Measurements from ENCODE around the gene NKD1. TPM values are rescaled to one million over a fixed set of nuclear protein-coding genes. Genes with fewer than 3 reads are reported as not detected.

NKD1 gene
- total and polyA plus RNA-seq, 2 of the 8 experiments (the other 6 are each of a cell fraction or from before 2014, with no cell fraction given): 0.70 to 4.5 TPM

GRCh38 chr16:50697881-50698767 is 149.9 kb downstream of the NKD1 start (continued):
- TF ChIP-seq NANOG (IDR thresholded peaks at IDR 0.05; ENCODE audit: insufficient read depth, low read depth, low read length, poor library complexity, severe bottlenecking) (no peak), MAFK (IDR thresholded peaks at IDR 0.05; ENCODE audit: low read depth, low read length) (no peak), PHF8 (conservative IDR thresholded peaks at IDR 0.05; ENCODE audit: low read depth, low read length) (no peak), CREB1 (IDR thresholded peaks at IDR 0.05) (no peak), MAX (IDR thresholded peaks at IDR 0.05) (no peak), CHD7 (IDR thresholded peaks at IDR 0.05; ENCODE audit: insufficient replicate concordance, low read length) (no peak)

All from H1 (cell line).